PC-3 (cell line): Measurements from ENCODE around the gene TEX2. TPM values are rescaled to one million over a fixed set of nuclear protein-coding genes. Genes with fewer than 3 reads are reported as not detected.

ENCODE experiments used
- ATAC-seq: fragments of 200-7000 bp; cut with Tn5 transposase; 2 replicates; pipeline ENCODE4 v1.9.1; 2020; ENCODE audit warnings: mild to moderate bottlenecking, moderate library complexity
- BruUV-seq: library from RNA; stranded (reverse); fragments of 400-500 nt; replicated peaks from 2 replicates; lab custom pipeline; 2021; lab: Mats Ljungman, UMichigan
- CTCF ChIA-PET: fragments of 300-600 bp; sonication (Branson Sonifier 250); formaldehyde crosslinking; loops from one replicate; lab custom pipeline; 2022; ENCODE audit warnings: antibody characterized with exemption; lab: Charles Lee
- POLR2A ChIA-PET: fragments of 300-600 bp; sonication (Branson Sonifier 250); formaldehyde crosslinking; loops from one replicate; lab custom pipeline; 2022; ENCODE audit warnings: antibody characterized with exemption; ENCODE audit not compliant: unreplicated experiment; lab: Charles Lee
- DNase-seq: peaks from one replicate; pipeline ENCODE4 v3.0.0-alpha.2; 2015
- H2AFZ ChIP-seq: fragments of 300-600 bp; sonication (generic); 2 replicates; pipeline ENCODE4 v1.6.0; 2016; ENCODE audit warnings: antibody characterized with exemption, low read length
- H3F3A ChIP-seq: fragments of 300-600 bp; sonication (generic); one replicate; pipeline ENCODE4 v1.6.0; 2017; ENCODE audit warnings: antibody characterized with exemption, low read length, control low read depth, mild to moderate bottlenecking; ENCODE audit not compliant: unreplicated experiment
- H3K27ac ChIP-seq: fragments of 300-600 bp; sonication (generic); 2 replicates; pipeline ENCODE4 v1.5.1; 2016; ENCODE audit warnings: mild to moderate bottlenecking, low read length
- H3K27me3 ChIP-seq: fragments of 300-600 bp; sonication (generic); 2 replicates; pipeline ENCODE4 v1.6.1; 2016; ENCODE audit warnings: low read length, mixed read lengths
- H3K36me3 ChIP-seq: fragments of 300-600 bp; sonication (generic); 2 replicates; pipeline ENCODE4 v1.6.1; 2016; ENCODE audit warnings: low read depth, mixed run types, low read length, mixed read lengths
- H3K4me1 ChIP-seq: fragments of 300-600 bp; sonication (generic); 2 replicates; pipeline ENCODE4 v1.5.1; 2016; ENCODE audit warnings: low read length; ENCODE audit not compliant: insufficient read depth
- H3K4me2 ChIP-seq: fragments of 300-600 bp; sonication (generic); 2 replicates; pipeline ENCODE4 v1.6.0; 2016; ENCODE audit warnings: low read length
- H3K4me3 ChIP-seq: fragments of 300-600 bp; sonication (generic); 2 replicates; pipeline ENCODE4 v1.5.1; 2016; ENCODE audit warnings: mild to moderate bottlenecking, low read length, mixed read lengths
- H3K79me2 ChIP-seq: fragments of 300-600 bp; sonication (generic); 2 replicates; pipeline ENCODE4 v1.6.1; 2017; ENCODE audit warnings: low read length, mixed read lengths
- H3K9ac ChIP-seq: fragments of 300-600 bp; sonication (generic); 2 replicates; pipeline ENCODE4 v1.6.0; 2016; ENCODE audit warnings: mild to moderate bottlenecking, low read length
- H3K9me2 ChIP-seq: fragments of 300-600 bp; sonication (generic); replicated peaks from 2 replicates; pipeline ENCODE4 v1.6.1; 2016; ENCODE audit warnings: mixed run types, low read length, mixed read lengths
- H3K9me3 ChIP-seq: fragments of 300-600 bp; sonication (generic); 2 replicates; pipeline ENCODE4 v1.6.1; 2016; ENCODE audit warnings: low read length, mixed read lengths
- H4K20me1 ChIP-seq: fragments of 300-600 bp; sonication (generic); 2 replicates; pipeline ENCODE4 v1.6.1; 2016; ENCODE audit warnings: low read length, mixed read lengths
- EZH2 ChIP-seq: fragments of 300-600 bp; sonication (generic); IDR thresholded peaks from one replicate; pipeline ENCODE4 v1.6.1; 2017; ENCODE audit warnings: antibody characterized with exemption, mild to moderate bottlenecking, low read length; ENCODE audit not compliant: unreplicated experiment
- EZH2phosphoT487 ChIP-seq: fragments of 300-600 bp; sonication (generic); IDR thresholded peaks from 2 replicates; pipeline ENCODE4 v1.6.1; 2018; ENCODE audit warnings: mild to moderate bottlenecking, antibody characterized with exemption, low read length, borderline replicate concordance
- intact Hi-C: fragments of 100-400 bp; cut with micrococcal nuclease; formaldehyde crosslinking; loops from 2 replicates; pipeline ENCODE4 v1.9.0; 2023
- total RNA-seq: library from RNA; depleted of rRNA; stranded (reverse); fragments of >200 nt; gene quantifications from 2 replicates; pipeline ENCODE4 v1.2.3, GENCODE V29; 2014
- TF ChIP-seq, protein P1 (sequence below): fragments of 300-600 bp; sonication (generic); conservative IDR thresholded peaks from 2 replicates; pipeline ENCODE4 v1.5.1; 2017; ENCODE audit warnings: antibody characterized with exemption, low read depth, mild to moderate bottlenecking, low read length

TEX2 gene
- total RNA-seq, 1 experiment from 2014 or later = 44.2 TPM

DNA sequence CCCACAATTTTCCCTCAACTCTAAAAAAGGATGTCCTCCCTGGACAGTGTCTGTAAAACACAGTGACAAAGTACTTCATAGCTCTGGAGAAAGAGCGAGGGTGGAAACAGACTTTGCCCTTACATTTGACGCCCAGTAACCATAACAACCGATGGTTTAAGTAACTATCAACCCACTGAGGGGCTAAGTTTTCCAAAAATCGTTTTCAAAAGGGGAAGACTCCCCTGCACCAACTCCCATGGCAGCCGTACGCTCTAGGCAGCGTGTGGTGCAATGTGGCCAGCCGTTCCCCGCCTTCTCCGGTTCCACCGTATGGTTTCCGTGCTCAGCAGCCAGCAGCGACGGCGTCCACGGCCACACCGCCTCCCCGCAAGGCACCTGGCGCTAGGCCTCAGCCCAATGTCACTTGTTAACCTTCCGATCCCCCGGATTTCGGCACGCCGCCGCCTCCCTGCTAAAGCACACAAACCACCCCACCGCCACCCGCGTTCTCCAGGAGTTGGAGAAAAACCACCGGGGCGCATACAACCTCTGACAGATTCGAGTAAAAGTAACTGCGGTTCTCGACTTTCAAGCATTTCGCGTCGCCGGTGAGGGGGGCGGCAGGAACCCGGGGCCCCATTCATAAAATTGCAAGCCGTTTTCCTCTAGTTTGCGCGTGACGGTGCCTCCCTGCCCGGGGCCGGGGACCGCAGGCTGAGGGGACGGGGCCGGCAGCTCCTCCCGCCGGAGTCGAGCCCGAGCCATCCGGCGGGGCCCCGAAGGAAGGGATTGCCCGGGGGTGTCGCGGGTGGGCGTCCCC is 661 bp downstream of the TEX2 start:
- Histone ChIP-seq H3K79me2 (peaks cover 55% of the 10 kb centered on the region), H4K20me1 (0 out of 2 replicates have a peak, but pooled peaks cover 4% of the 10 kb centered on the region), H3K36me3 (no peaks in the 10 kb centered on the region), H3K4me3 (peak overlapping the region; percentile 78), H3K9me3 (no peaks in the 10 kb centered on the region), H3K27me3 (no peaks in the 10 kb centered on the region), H3F3A (no peaks in the 10 kb centered on the region), H3K4me1 (peaks cover 28% of the 10 kb centered on the region), H3K4me2 (peak overlapping the region; percentile 89), H3K9ac (peak overlapping the region; percentile 84), H3K9me2 (no peaks in the 10 kb centered on the region), H3K27ac (peak overlapping the region; percentile 1; the same call in 1 of the 2 replicates), H2AFZ (peak overlapping the region; percentile 69)
- ATAC-seq (peak; percentile 34), DNase-seq (peak; percentile 41)
- TF ChIP-seq EZH2 = no peak
- TF ChIP-seq, protein P1, sequence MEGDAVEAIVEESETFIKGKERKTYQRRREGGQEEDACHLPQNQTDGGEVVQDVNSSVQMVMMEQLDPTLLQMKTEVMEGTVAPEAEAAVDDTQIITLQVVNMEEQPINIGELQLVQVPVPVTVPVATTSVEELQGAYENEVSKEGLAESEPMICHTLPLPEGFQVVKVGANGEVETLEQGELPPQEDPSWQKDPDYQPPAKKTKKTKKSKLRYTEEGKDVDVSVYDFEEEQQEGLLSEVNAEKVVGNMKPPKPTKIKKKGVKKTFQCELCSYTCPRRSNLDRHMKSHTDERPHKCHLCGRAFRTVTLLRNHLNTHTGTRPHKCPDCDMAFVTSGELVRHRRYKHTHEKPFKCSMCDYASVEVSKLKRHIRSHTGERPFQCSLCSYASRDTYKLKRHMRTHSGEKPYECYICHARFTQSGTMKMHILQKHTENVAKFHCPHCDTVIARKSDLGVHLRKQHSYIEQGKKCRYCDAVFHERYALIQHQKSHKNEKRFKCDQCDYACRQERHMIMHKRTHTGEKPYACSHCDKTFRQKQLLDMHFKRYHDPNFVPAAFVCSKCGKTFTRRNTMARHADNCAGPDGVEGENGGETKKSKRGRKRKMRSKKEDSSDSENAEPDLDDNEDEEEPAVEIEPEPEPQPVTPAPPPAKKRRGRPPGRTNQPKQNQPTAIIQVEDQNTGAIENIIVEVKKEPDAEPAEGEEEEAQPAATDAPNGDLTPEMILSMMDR = no peak
- no peak for TF ChIP-seq EZH2phosphoT487
- ChIA-PET CTCF (interaction anchor here (0.6 to 0.9 kb wide), 2 partner anchors 20 to 117 kb away, joined by 4 to 5 read pairs; no protein-coding TSS in a partner anchor), POLR2A (interaction anchor here (0.6 kb wide), 2 partner anchors 133 to 180 kb away, joined by 3 read pairs; partner anchors contain the start of gene ERN1)
- no TSS peak for BruUV-seq
- intact Hi-C loops = loop anchor here (2.0 to 5.0 kb wide), 4 partner anchors 18 to 115 kb away; no protein-coding TSS in a partner anchor

DNA sequence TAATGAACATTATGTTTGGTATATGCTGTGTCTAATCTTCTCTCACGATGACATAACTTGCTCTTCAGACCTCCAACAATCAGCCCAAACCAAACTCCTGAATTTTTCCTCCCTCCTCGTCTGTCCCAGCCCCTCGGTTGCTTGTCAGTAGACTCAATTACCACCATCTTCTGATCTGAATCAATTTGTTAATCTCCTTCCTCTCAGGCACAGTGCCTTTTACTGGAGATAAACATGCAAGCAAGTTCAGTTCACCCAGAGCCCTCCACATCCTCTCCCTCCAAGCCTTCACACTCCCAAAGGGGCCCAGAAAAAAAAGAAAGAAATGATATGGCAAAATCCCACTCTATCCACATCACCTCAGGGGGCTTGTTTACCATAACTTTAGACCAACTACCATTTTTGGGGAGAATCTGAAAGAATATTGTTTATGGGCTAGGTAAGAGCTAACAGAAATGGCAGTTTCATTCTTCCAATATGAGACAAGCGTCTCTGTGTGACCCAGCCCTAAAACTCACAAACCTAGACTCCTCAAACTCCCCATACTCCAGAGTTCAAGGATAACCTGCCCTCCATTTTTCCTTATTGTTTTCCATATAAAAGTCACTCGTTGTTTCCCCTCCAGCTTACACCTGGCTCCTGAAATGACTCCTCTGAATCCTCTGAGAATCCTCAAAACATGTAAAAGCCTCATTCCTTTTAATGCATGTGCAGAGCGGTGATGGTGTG is 1.5 kb downstream of the TEX2 start:
- peak overlapping the region; percentile 78 for H3K4me3 ChIP-seq
- ChIA-PET POLR2A (interaction anchor here (0.6 kb wide), 1 partner anchor 179 kb away, joined by 3 read pairs; no protein-coding TSS in a partner anchor), CTCF (interaction anchor here (0.9 kb wide), 1 partner anchor 21 kb away, joined by 5 read pairs; no protein-coding TSS in a partner anchor)
- H3K9me3 ChIP-seq = no peaks in the 10 kb centered on the region
- H3K4me1 ChIP-seq = peaks cover 28% of the 10 kb centered on the region
- H3F3A ChIP-seq = no peaks in the 10 kb centered on the region
- intact Hi-C loops = loop anchor here (2.0 to 5.0 kb wide), 4 partner anchors 17 to 114 kb away; no protein-coding TSS in a partner anchor
- no peak for TF ChIP-seq EZH2phosphoT487
- no peak for TF ChIP-seq EZH2
- TF ChIP-seq, protein P1 = no peak
- peak overlapping the region; percentile 84 for H3K9ac ChIP-seq
- no peak overlapping the region for H3K27ac ChIP-seq
- peak overlapping the region; percentile 89 for H3K4me2 ChIP-seq
- no peaks in the 10 kb centered on the region for H3K27me3 ChIP-seq
- H3K36me3 ChIP-seq = no peaks in the 10 kb centered on the region
- DNase-seq (no peak), ATAC-seq (no peak)
- 0 out of 2 replicates have a peak, but pooled peaks cover 4% of the 10 kb centered on the region for H4K20me1 ChIP-seq
- H2AFZ ChIP-seq = peak overlapping the region; percentile 69
- no peaks in the 10 kb centered on the region for H3K9me2 ChIP-seq
- BruUV-seq = no TSS peak
- peaks cover 63% of the 10 kb centered on the region for H3K79me2 ChIP-seq
